Calu3 (cell line): ENCODE results near the gene DELE1. TPM values are rescaled to one million over a fixed set of nuclear protein-coding genes. Genes with fewer than 3 reads are reported as not detected.
A peak's percentile ranks its signal among the peaks of the same experiment; 100 is the strongest.

ENCODE experiments used
- BruUV-seq: library from RNA; stranded (reverse); fragments of 400-500 nt; replicated peaks from 2 replicates; lab custom pipeline; 2021; lab: Mats Ljungman, UMichigan
- CTCF ChIA-PET: fragments of 300-600 bp; sonication (Branson Sonifier 250); formaldehyde crosslinking; loops from one replicate; lab custom pipeline; 2022; ENCODE audit warnings: antibody characterized with exemption; lab: Charles Lee
- DNase-seq: peaks from one replicate; pipeline ENCODE4 v3.0.0; 2022
- H3K27ac Mint-ChIP-seq: one replicate; pipeline ENCODE4 v1.8.0; 2022; ENCODE audit warnings: mixed read lengths; ENCODE audit not compliant: unreplicated experiment
- H3K27me3 Mint-ChIP-seq: one replicate; pipeline ENCODE4 v1.8.0; 2022; ENCODE audit warnings: mixed read lengths; ENCODE audit not compliant: unreplicated experiment
- H3K36me3 Mint-ChIP-seq: one replicate; pipeline ENCODE4 v1.8.0; 2022; ENCODE audit warnings: mild to moderate bottlenecking, moderate library complexity, mixed read lengths; ENCODE audit not compliant: insufficient read depth, unreplicated experiment
- H3K4me1 Mint-ChIP-seq: one replicate; pipeline ENCODE4 v1.8.0; 2022; ENCODE audit warnings: mild to moderate bottlenecking, low read depth, mixed read lengths; ENCODE audit not compliant: unreplicated experiment
- H3K4me3 Mint-ChIP-seq: one replicate; pipeline ENCODE4 v1.8.0; 2022; ENCODE audit warnings: mild to moderate bottlenecking, low read depth, moderate library complexity, mixed read lengths; ENCODE audit not compliant: unreplicated experiment
- H3K9me3 Mint-ChIP-seq: one replicate; pipeline ENCODE4 v1.8.0; 2022; ENCODE audit warnings: low read depth, mixed read lengths; ENCODE audit not compliant: unreplicated experiment
- CTCF ChIP-seq: fragments of 200-600 bp; IDR thresholded peaks from one replicate; pipeline ENCODE4 v1.8.0; 2022; ENCODE audit warnings: antibody characterized with exemption; ENCODE audit not compliant: unreplicated experiment
- intact Hi-C: fragments of 100-400 bp; cut with micrococcal nuclease; formaldehyde crosslinking; loops from one replicate; pipeline ENCODE4 v1.10.0; 2022; ENCODE audit not compliant: unreplicated experiment
- total RNA-seq: library from RNA; stranded (reverse); gene quantifications from 2 replicates; pipeline ENCODE4 v1.2.3, GENCODE V29; 2022

The DELE1 gene
- total RNA-seq, 1 experiment from 2014 or later, result 78.5 TPM

DNA sequence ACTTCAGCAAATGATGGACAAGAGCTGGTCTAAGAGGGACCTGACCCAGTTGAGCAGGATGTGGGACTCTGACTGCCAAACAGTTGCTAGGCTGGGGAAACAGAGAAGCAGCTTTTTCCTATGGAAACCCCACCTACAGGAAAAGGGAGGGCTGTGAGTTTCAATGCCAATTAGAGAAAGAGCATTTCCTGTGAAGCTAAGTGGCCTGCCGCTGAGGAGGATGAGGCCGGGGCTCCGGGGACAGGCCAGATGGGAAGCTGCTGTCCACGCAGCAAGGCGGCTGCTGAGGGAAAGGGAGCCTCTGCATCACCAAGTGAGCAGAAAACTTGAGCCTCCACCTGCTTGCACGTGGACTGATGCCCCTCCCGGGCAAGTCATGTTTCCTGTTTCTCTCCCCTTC is 34.4 kb downstream of the DELE1 start, which contains the start of gene PCDH12:
PCDH12 (minus strand) TSS at position 90 of the 400 bp plus-strand sequence. CDS start 351 bp downstream, outside the sequence.
- no peak for DNase-seq
- Mint-ChIP-seq H3K4me3 (no peak within 1 kb of the TSS), H3K27me3 (peaks cover 17% of the 10 kb centered on the region), H3K36me3 (no peaks in the 10 kb centered on the region), H3K27ac (no peak within 1 kb of the TSS), H3K9me3 (no peaks in the 10 kb centered on the region), H3K4me1 (no peaks in the 10 kb centered on the region)
- CTCF ChIA-PET, result no interaction called here
- no TSS peak for BruUV-seq
- no peak for TF ChIP-seq CTCF
- intact Hi-C loops, result no loop called here

- CTCF ChIA-PET, result no interaction called here
- no peaks in the 10 kb centered on the region for H3K4me1 Mint-ChIP-seq
- no peaks in the 10 kb centered on the region for H3K9me3 Mint-ChIP-seq
These were observed 35.0 kb downstream of the DELE1 start for GRCh38 chr5:141958546-141959172.

DNA sequence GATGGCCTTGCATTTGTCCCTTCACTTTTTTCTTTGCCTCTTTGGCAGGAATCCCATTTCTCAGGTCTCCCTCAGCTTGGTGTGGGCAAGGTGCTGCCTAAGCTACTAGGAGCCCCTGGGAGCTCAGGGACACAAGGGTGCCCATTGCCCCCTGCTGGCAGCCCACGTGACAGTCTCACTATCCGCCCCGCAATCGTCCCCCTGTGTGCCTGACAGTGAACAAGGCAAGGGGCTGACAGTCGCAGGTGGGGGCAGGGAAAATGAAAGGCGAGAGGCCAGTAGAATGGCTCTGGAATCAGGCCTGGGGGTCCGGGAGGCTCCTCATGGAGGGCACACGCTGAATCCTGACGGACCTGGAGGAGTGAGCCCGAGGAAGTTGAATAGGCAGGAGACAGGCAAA is 36.3 kb downstream of the DELE1 start:
- TF ChIP-seq CTCF, result no peak
- Mint-ChIP-seq H3K36me3 (no peaks in the 10 kb centered on the region), H3K4me3 (no peak overlapping the region), H3K4me1 (no peaks in the 10 kb centered on the region), H3K9me3 (no peaks in the 10 kb centered on the region), H3K27me3 (peaks cover 14% of the 10 kb centered on the region), H3K27ac (no peak overlapping the region)
- no TSS peak for BruUV-seq
- CTCF ChIA-PET, result interaction anchor here (0.6 to 2.9 kb wide), 17 partner anchors 9 to 368 kb away, joined by 3 to 95 read pairs (median 9); partner anchors contain the start of genes PCDH1 and RNF14
- DNase-seq, result peak; percentile 38
- intact Hi-C loops, result loop anchor here (1.0 kb wide), 3 partner anchors 71 to 295 kb away; no protein-coding TSS in a partner anchor

More at GRCh38 chr5:141958546-141959172, 35.0 kb downstream of the DELE1 start:
- H3K36me3 Mint-ChIP-seq, result no peaks in the 10 kb centered on the region
- intact Hi-C loops, result no loop called here
- BruUV-seq, result no TSS peak
- H3K4me3 Mint-ChIP-seq, result no peak overlapping the region
- no peak overlapping the region for H3K27ac Mint-ChIP-seq
- peaks cover 14% of the 10 kb centered on the region for H3K27me3 Mint-ChIP-seq
- no peak for DNase-seq
- TF ChIP-seq CTCF, result no peak

DNA sequence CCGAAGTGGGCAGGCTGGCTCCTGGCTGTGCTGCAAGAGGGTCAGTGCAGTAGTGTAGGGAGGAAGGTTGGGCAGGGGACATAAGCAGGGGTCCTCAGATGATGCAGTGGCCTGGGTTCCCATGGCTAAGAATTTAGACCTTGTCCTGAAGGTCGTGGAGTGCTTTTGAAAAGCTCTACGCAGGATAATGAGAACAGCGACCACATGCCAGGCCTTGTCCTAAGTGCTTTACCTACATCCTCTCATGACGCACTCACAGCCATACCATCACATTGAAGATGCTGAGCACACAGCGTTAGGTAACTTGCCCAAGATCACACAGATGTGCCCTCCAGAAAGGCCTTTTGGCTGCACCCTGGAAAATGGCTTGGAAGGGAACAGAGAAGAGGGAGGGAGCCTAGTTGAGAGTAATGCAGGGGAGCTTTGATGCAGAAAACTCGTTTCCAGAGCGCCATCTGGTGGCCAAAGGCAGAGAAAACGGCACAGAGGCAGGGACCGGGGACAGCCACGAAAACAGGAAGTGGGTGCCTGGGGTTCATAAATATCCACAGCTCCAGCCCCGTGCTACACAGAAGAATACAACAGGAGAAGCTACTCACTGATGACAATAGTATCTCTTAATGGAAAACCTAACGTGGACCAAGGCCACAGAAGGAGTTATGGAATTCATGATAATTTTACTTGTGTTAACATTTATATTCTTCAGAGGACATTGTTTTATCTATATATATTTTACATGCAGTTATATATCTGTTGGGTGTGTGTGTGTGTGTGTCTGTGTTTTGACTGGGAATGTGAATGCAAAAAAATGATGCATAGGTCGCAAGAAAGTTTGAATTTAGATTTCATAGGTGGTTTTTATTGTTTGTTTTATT is 37.0 kb downstream of the DELE1 start:
- Mint-ChIP-seq H3K27me3 (peaks cover 14% of the 10 kb centered on the region), H3K9me3 (no peaks in the 10 kb centered on the region), H3K27ac (no peak overlapping the region), H3K4me1 (no peaks in the 10 kb centered on the region), H3K4me3 (no peak overlapping the region), H3K36me3 (no peaks in the 10 kb centered on the region)
- CTCF ChIA-PET, result interaction anchor here (0.7 to 2.9 kb wide), 25 partner anchors 8 to 369 kb away, joined by 3 to 95 read pairs (median 4); partner anchors contain the start of genes DELE1, PCDH1 and RNF14
- TF ChIP-seq CTCF, result peak; percentile 86
- DNase-seq, result peak; percentile 91
- BruUV-seq, result no TSS peak
- intact Hi-C loops, result loop anchor here (1.0 kb wide), 3 partner anchors 71 to 295 kb away; no protein-coding TSS in a partner anchor
